ENCODE measurements around the gene PPP2R5C.

PPP2R5C gene

GRCh38 chr14:101961011-101961721, 199.7 kb downstream of the PPP2R5C start:
- peak; percentile 53 for ATAC-seq
- TF ChIP-seq POU6F1 (CRISPR knock-in tag; IDR thresholded peaks at IDR 0.05; ENCODE audit: borderline replicate concordance, low read depth) (no peak), ARNTL (CRISPR knock-in tag; IDR thresholded peaks at IDR 0.05; ENCODE audit: borderline replicate concordance, low read depth) (no peak), ZNF70 (CRISPR knock-in tag; IDR thresholded peaks at IDR 0.05) (no peak), TOX (CRISPR knock-in tag; IDR thresholded peaks at IDR 0.05; ENCODE audit: borderline replicate concordance) (no peak), CSDC2 (CRISPR knock-in tag; IDR thresholded peaks at IDR 0.05) (no peak), ESRRG (CRISPR knock-in tag; IDR thresholded peaks at IDR 0.05) (no peak), OSR1 (CRISPR knock-in tag; IDR thresholded peaks at IDR 0.05) (no peak), PATZ1 (CRISPR knock-in tag; IDR thresholded peaks at IDR 0.05; ENCODE audit: borderline replicate concordance) (no peak), ZNF565 (CRISPR knock-in tag; conservative IDR thresholded peaks at IDR 0.05; ENCODE audit: low read depth) (no peak), CSRNP3 (CRISPR knock-in tag; IDR thresholded peaks at IDR 0.05) (no peak), TSHZ2 (CRISPR knock-in tag; IDR thresholded peaks at IDR 0.05) (no peak), TCF4 (CRISPR knock-in tag; IDR thresholded peaks at IDR 0.05; ENCODE audit: borderline replicate concordance) (no peak)

GRCh38 chr14:101961746-101962502, 200.4 kb downstream of the PPP2R5C start:
- no peak for ATAC-seq

More at GRCh38 chr14:101961746-101962502, 200.4 kb downstream of the PPP2R5C start:
- TF ChIP-seq ZNF70 (CRISPR knock-in tag; IDR thresholded peaks at IDR 0.05) (no peak), ZC3H10 (CRISPR knock-in tag; IDR thresholded peaks at IDR 0.05) (no peak), SNAI2 (CRISPR knock-in tag; IDR thresholded peaks at IDR 0.05) (no peak), CSDC2 (CRISPR knock-in tag; IDR thresholded peaks at IDR 0.05) (no peak), ISL1 (CRISPR knock-in tag; IDR thresholded peaks at IDR 0.05) (no peak), CREB5 (CRISPR knock-in tag; IDR thresholded peaks at IDR 0.05; ENCODE audit: low read depth) (no peak), ESRRG (CRISPR knock-in tag; IDR thresholded peaks at IDR 0.05) (no peak), TSHZ2 (CRISPR knock-in tag; IDR thresholded peaks at IDR 0.05) (no peak), OSR1 (CRISPR knock-in tag; IDR thresholded peaks at IDR 0.05) (no peak), ZFP30 (CRISPR knock-in tag; IDR thresholded peaks at IDR 0.05) (no peak), GLIS3 (CRISPR knock-in tag; IDR thresholded peaks at IDR 0.05) (no peak), TOX (CRISPR knock-in tag; IDR thresholded peaks at IDR 0.05; ENCODE audit: borderline replicate concordance) (no peak)

Measured in SK-N-SH treated with all-trans-retinoic acid at 6 μM for 48 hours (cell line).